Naive B cell (primary cell): ENCODE results near the gene TERF2IP. TPM values are rescaled to one million over a fixed set of nuclear protein-coding genes. Genes with fewer than 3 reads are reported as not detected.

Experiments used
- ATAC-seq, 2 donors: fragments of 150-1000 bp; cut with Tn5 transposase; 2 replicates each; pipeline ENCODE4 v1.10.0; 2021; ENCODE audit warnings: low read depth in 2 of 2, mild to moderate bottlenecking in 2 of 2, moderate library complexity in 2 of 2
- DNase-seq: peaks from one replicate; pipeline ENCODE4 v3.0.0; 2022
- H3K27ac Mint-ChIP-seq, 6 donors: one replicate each; pipeline ENCODE4 v1.8.0; 2020 to 2022; ENCODE audit warnings: mild to moderate bottlenecking in 6 of 6, mixed read lengths in 6 of 6, moderate library complexity in 5 of 6, inconsistent platforms in 2 of 6
- H3K27me3 Mint-ChIP-seq, 3 donors: one replicate each; pipeline ENCODE4 v1.8.0; 2021 to 2022; ENCODE audit warnings: mixed read lengths in 3 of 3, mild to moderate bottlenecking in 1 of 3
- H3K36me3 Mint-ChIP-seq, 2 donors: one replicate each; pipeline ENCODE4 v1.8.0; 2020 to 2022; ENCODE audit warnings: mixed read lengths in 2 of 2, inconsistent platforms in 1 of 2, mild to moderate bottlenecking in 1 of 2
- H3K4me1 Mint-ChIP-seq, 3 donors: one replicate each; pipeline ENCODE4 v1.8.0; 2020 to 2022; ENCODE audit warnings: mixed read lengths in 3 of 3, inconsistent platforms in 1 of 3, mild to moderate bottlenecking in 1 of 3, moderate library complexity in 1 of 3
- H3K4me3 Mint-ChIP-seq, 8 donors: one replicate each; pipeline ENCODE4 v1.8.0; 2020 to 2022; ENCODE audit warnings: mild to moderate bottlenecking in 8 of 8, mixed read lengths in 8 of 8, moderate library complexity in 8 of 8, inconsistent platforms in 2 of 8
- H3K9me3 Mint-ChIP-seq, 7 donors: one replicate each; pipeline ENCODE4 v1.8.0; 2020 to 2022; ENCODE audit warnings: mixed read lengths in 7 of 7, mild to moderate bottlenecking in 5 of 7, inconsistent platforms in 2 of 7, moderate library complexity in 1 of 7
- polyA plus RNA-seq, 6 donors: library from polyadenylated mRNA; unstranded; fragments of 300-500 nt; fragmentation: Illumina TruSeq; gene quantifications; one replicate each; pipeline ENCODE4 v1.2.3, GENCODE V29; 2021; ENCODE audit warnings: low read depth in 6 of 6

TERF2IP gene
- polyA plus RNA-seq, 6 donors from 2014 or later: 82.1 to 159 (median 128) TPM

GRCh38 chr16:75648265-75649076 is 898 bp downstream of the TERF2IP start:
- ATAC-seq (peak; percentile 41 to 43), DNase-seq (peak; percentile 81)
- no peaks in the 10 kb centered on the region for H3K27me3 Mint-ChIP-seq
- H3K4me1 Mint-ChIP-seq: peaks cover 48 to 78% (median 58%) of the 10 kb centered on the region in 3 donors
- no peaks in the 10 kb centered on the region for H3K9me3 Mint-ChIP-seq
- H3K36me3 Mint-ChIP-seq: peaks cover 0 to 14% of the 10 kb centered on the region in 2 donors
- H3K27ac Mint-ChIP-seq: peak overlapping the region; percentile 95 to 99 (median 98)
- H3K4me3 Mint-ChIP-seq: peak overlapping the region; percentile 97 to 100 (median 98)

DNA sequence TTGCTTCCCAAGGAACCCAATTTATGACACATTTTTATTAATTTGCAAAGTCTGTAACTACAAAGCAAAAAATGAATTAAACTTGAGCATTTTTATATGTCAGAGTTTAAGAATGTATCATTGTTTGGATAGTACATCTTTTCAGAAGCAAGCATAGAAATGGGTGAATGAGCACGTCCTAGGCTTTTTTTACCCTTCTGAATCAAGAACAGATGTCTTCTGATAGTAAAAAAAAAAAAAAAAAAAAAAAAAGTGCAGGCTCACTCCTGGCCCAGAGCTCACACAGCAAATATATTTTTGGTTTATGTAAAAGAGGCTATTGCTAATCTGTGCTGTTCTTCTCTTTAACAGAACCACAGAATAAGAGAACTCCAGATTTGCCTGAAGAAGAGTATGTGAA is 6.3 kb downstream of the TERF2IP start:
- ATAC-seq: no peak
- no peak for DNase-seq
- Mint-ChIP-seq H3K4me1 (peaks cover 47 to 53% (median 52%) of the 10 kb centered on the region in 3 donors), H3K36me3 (peaks cover 21 to 22% of the 10 kb centered on the region in 2 donors), H3K4me3 (peak overlapping the region in 1 of 8 donors; percentile 15), H3K27ac (peak overlapping the region in 5 of 6 donors; percentile 8 to 85 (median 16)), H3K9me3 (no peaks in the 10 kb centered on the region), H3K27me3 (no peaks in the 10 kb centered on the region)

- H3K27ac Mint-ChIP-seq: no peak overlapping the region
- H3K4me1 Mint-ChIP-seq: peaks cover 14 to 21% (median 19%) of the 10 kb centered on the region in 3 donors
- H3K4me3 Mint-ChIP-seq: peak overlapping the region in 1 of 8 donors; percentile 60
- no peaks in the 10 kb centered on the region for H3K9me3 Mint-ChIP-seq
- H3K27me3 Mint-ChIP-seq: no peaks in the 10 kb centered on the region
- DNase-seq (no peak), ATAC-seq (no peak)
- H3K36me3 Mint-ChIP-seq: peaks cover 21 to 22% of the 10 kb centered on the region in 2 donors
Observed at GRCh38 chr16:75658175-75658574, 10.6 kb downstream of the TERF2IP start.

DNA sequence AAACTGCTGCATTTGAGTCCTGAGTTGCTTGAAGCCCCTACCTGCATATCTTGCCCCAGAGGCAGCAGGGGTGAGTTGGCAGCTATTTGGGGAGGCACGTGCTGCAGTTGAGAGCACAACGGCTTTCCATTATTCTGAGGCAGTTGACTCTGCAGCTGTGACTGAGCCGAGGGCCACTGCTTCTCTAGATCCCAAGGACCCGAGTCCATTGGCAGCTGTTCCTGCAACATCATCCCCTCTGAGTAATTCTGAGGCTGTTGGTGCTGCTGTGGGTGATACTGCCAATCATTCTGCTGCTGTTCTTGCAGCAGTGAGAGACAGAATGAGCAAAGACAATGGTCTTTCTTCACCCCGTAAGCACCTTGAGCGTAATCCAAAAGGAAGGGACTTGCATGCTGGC is 12.7 kb downstream of the TERF2IP start:
- Mint-ChIP-seq H3K27me3 (no peaks in the 10 kb centered on the region), H3K4me1 (peaks cover 2 to 10% (median 5%) of the 10 kb centered on the region in 3 donors), H3K4me3 (no peak overlapping the region), H3K27ac (peak overlapping the region in 2 of 6 donors; percentile 13 to 38), H3K36me3 (peaks cover 12 to 16% of the 10 kb centered on the region in 2 donors), H3K9me3 (no peaks in the 10 kb centered on the region)
- DNase-seq: no peak
- no peak for ATAC-seq

- DNase-seq: no peak
- Mint-ChIP-seq H3K4me3 (no peak overlapping the region), H3K4me1 (peaks cover 2 to 9% (median 5%) of the 10 kb centered on the region in 3 donors), H3K27me3 (no peaks in the 10 kb centered on the region), H3K36me3 (peaks cover 9 to 16% of the 10 kb centered on the region in 2 donors), H3K27ac (no peak overlapping the region), H3K9me3 (no peaks in the 10 kb centered on the region)
- no peak for ATAC-seq
Observed at GRCh38 chr16:75660726-75661302, 13.2 kb downstream of the TERF2IP start.

GRCh38 chr16:75667503-75667902 is 19.9 kb downstream of the TERF2IP start:
- no peaks in the 10 kb centered on the region for H3K27me3 Mint-ChIP-seq
- ATAC-seq (no peak), DNase-seq (no peak)
- H3K9me3 Mint-ChIP-seq: peaks cover 0 to 4% (median 0%) of the 10 kb centered on the region in 7 donors
- H3K4me1 Mint-ChIP-seq: peaks cover 0 to 4% (median 0%) of the 10 kb centered on the region in 3 donors
- H3K4me3 Mint-ChIP-seq: no peak overlapping the region
- peak overlapping the region in 1 of 6 donors; percentile 13 for H3K27ac Mint-ChIP-seq
- H3K36me3 Mint-ChIP-seq: peaks cover 0 to 4% of the 10 kb centered on the region in 2 donors

DNA sequence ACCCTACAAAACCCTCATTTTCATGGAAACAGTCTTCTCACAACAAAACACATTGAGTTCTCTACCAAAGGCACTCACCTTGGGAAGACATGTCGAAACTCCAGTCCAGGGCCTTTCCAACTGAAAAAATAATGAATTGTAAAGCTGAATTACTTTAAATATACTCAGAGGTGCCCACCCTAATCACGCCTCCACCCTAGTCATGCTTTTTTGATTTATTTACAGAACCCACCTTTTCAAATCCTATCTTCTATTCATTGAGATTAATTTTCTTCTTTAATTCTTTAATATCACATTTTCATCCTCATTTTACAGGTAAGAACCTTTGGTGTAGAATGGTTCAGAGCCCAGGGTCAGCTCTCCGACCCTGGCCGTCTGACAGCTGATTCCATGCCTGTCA is 29.3 kb downstream of the TERF2IP start, which contains the start of gene CPHXL2:
Gene CPHXL2, minus strand, starts transcription at position 101 of the 400 bp plus-strand sequence. Its CDS starts 10 bp downstream, at position 91.
- no peaks in the 10 kb centered on the region for H3K4me1 Mint-ChIP-seq
- H3K27ac Mint-ChIP-seq: no peak within 1 kb of the TSS
- DNase-seq (no peak), ATAC-seq (no peak)
- H3K9me3 Mint-ChIP-seq: no peaks in the 10 kb centered on the region
- H3K4me3 Mint-ChIP-seq: no peak within 1 kb of the TSS
- H3K27me3 Mint-ChIP-seq: no peaks in the 10 kb centered on the region
- H3K36me3 Mint-ChIP-seq: no peaks in the 10 kb centered on the region

- H3K4me3 Mint-ChIP-seq: no peak overlapping the region
- peaks cover 0 to 10% (median 0%) of the 10 kb centered on the region in 3 donors for H3K27me3 Mint-ChIP-seq
- H3K27ac Mint-ChIP-seq: peak overlapping the region in 2 of 6 donors; percentile 33 to 50
- no peak for ATAC-seq
- peaks cover 1 to 5% (median 3%) of the 10 kb centered on the region in 7 donors for H3K9me3 Mint-ChIP-seq
- peaks cover 2 to 11% of the 10 kb centered on the region in 2 donors for H3K36me3 Mint-ChIP-seq
- DNase-seq: no peak
- no peaks in the 10 kb centered on the region for H3K4me1 Mint-ChIP-seq
Observed at GRCh38 chr16:75679366-75679765, 31.8 kb downstream of the TERF2IP start.

- DNase-seq: no peak
- peaks cover 0 to 10% (median 0%) of the 10 kb centered on the region in 3 donors for H3K27me3 Mint-ChIP-seq
- ATAC-seq: no peak
- H3K27ac Mint-ChIP-seq: no peak overlapping the region
- no peak overlapping the region for H3K4me3 Mint-ChIP-seq
- H3K9me3 Mint-ChIP-seq: peaks cover 5 to 8% (median 6%) of the 10 kb centered on the region in 7 donors
- no peaks in the 10 kb centered on the region for H3K4me1 Mint-ChIP-seq
- H3K36me3 Mint-ChIP-seq: peaks cover 3 to 11% of the 10 kb centered on the region in 2 donors
Observed at GRCh38 chr16:75682308-75682707, 34.7 kb downstream of the TERF2IP start.

GRCh38 chr16:75687361-75687760 is 39.8 kb downstream of the TERF2IP start:
- DNase-seq (no peak), ATAC-seq (no peak)
- Mint-ChIP-seq H3K27ac (no peak overlapping the region), H3K9me3 (peaks cover 5 to 11% (median 7%) of the 10 kb centered on the region in 7 donors), H3K36me3 (peaks cover 7 to 11% of the 10 kb centered on the region in 2 donors), H3K4me1 (no peaks in the 10 kb centered on the region), H3K4me3 (no peak overlapping the region), H3K27me3 (peaks cover 0 to 10% (median 0%) of the 10 kb centered on the region in 3 donors)

GRCh38 chr16:75695708-75696107 is 48.1 kb downstream of the TERF2IP start:
- Mint-ChIP-seq H3K27me3 (no peaks in the 10 kb centered on the region), H3K9me3 (peaks cover 0 to 4% (median 0%) of the 10 kb centered on the region in 7 donors), H3K4me3 (no peak overlapping the region), H3K36me3 (no peaks in the 10 kb centered on the region), H3K4me1 (no peaks in the 10 kb centered on the region), H3K27ac (no peak overlapping the region)
- no peak for ATAC-seq
- DNase-seq: no peak

- H3K4me3 Mint-ChIP-seq: no peak overlapping the region
- H3K36me3 Mint-ChIP-seq: no peaks in the 10 kb centered on the region
- H3K27me3 Mint-ChIP-seq: no peaks in the 10 kb centered on the region
- no peak for DNase-seq
- H3K27ac Mint-ChIP-seq: no peak overlapping the region
- H3K9me3 Mint-ChIP-seq: peaks cover 0 to 4% (median 0%) of the 10 kb centered on the region in 7 donors
- no peaks in the 10 kb centered on the region for H3K4me1 Mint-ChIP-seq
- no peak for ATAC-seq
Observed at GRCh38 chr16:75697571-75697970, 50.0 kb downstream of the TERF2IP start.

DNA sequence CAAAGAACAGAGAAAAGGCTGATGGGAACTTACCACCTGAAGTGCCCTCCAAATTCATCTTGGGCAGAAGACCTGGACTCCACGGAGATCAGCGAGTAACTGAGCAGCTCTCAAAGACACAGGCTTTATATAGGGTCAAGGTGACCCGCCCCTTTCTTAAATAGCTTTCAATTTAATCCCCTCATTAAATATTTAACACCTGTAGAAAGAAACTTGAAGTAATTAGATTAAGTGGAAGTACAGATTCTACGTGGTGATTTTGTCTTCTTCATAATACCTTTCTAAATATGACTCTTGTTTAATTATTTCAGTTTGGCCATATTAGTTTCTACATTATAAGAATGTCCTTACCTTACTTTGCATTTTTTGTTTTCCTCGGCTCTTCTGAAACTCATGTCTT is 53.8 kb downstream of the TERF2IP start, which contains the start of gene DUXB:
Gene DUXB, minus strand, starts transcription at position 101 of the 400 bp plus-strand sequence. Its CDS starts 43 bp downstream, at position 58.
- ATAC-seq (no peak), DNase-seq (no peak)
- Mint-ChIP-seq H3K27ac (peak within 1 kb of the TSS in 1 of 6 donors; percentile 56), H3K4me3 (no peak within 1 kb of the TSS), H3K36me3 (no peaks in the 10 kb centered on the region), H3K27me3 (peaks cover 3 to 9% (median 5%) of the 10 kb centered on the region in 3 donors), H3K4me1 (no peaks in the 10 kb centered on the region), H3K9me3 (no peaks in the 10 kb centered on the region)
